ENCODE data around the gene PLEKHG4B.

The PLEKHG4B gene

DNA sequence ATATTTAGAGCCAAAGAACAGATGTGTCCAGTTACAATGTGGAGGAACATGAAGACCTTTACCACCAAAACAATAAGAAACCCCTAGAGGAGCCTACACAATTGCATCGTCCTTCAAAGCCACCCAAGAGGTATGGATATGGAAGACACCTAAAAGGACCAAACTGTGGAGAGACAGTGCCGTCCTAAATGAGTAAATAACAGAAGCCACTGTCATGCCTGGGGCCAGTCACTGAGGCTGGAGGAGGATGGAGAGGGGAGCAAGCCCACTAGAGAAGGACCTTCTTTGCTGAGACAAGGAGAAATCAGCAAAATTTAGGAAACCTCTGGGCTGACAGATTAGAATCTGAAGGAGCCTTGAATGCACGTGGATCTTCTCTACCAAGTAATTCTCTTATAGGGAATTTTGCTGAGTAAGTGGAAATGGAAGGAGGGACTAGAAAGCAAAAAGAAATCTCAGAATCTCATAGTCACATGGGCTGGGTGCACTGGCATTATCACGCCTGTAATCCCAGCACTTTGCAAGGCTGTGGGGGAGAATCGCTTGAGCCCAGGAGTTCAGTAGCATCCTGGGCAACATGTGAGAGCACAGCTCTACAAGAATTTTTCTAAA lies 27.6 kb downstream of the PLEKHG4B start:
- no peak for DNase-seq (ENCODE audit: low read depth)
- no peak overlapping the region for H3K4me3 ChIP-seq (replicated peaks; ENCODE audit: low read depth, low read length)
- TF ChIP-seq, protein P1, sequence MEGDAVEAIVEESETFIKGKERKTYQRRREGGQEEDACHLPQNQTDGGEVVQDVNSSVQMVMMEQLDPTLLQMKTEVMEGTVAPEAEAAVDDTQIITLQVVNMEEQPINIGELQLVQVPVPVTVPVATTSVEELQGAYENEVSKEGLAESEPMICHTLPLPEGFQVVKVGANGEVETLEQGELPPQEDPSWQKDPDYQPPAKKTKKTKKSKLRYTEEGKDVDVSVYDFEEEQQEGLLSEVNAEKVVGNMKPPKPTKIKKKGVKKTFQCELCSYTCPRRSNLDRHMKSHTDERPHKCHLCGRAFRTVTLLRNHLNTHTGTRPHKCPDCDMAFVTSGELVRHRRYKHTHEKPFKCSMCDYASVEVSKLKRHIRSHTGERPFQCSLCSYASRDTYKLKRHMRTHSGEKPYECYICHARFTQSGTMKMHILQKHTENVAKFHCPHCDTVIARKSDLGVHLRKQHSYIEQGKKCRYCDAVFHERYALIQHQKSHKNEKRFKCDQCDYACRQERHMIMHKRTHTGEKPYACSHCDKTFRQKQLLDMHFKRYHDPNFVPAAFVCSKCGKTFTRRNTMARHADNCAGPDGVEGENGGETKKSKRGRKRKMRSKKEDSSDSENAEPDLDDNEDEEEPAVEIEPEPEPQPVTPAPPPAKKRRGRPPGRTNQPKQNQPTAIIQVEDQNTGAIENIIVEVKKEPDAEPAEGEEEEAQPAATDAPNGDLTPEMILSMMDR (IDR thresholded peaks at IDR 0.05; ENCODE audit: low read length, missing control alignments): no peak

DNA sequence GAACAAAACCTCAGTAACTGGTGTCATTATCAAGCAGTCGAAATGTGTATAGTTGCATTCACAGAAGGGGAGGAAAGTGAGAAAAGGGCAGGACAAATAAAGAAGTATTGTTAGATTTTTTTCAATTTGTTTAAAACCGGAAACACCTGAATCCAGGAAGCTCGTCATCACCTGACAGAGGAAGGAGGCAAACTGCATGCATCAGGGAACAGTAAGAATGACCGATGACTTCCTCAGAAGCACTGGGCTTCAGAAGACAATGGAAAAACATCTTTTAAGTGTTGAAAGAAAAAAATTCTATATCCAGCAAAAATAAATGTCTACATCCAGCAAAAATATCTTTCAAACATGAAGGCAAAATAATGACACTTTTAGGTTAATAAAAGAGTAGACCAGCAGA lies 29.5 kb downstream of the PLEKHG4B start:
- no peak overlapping the region for H3K4me3 ChIP-seq (replicated peaks; ENCODE audit: low read depth, low read length)
- DNase-seq (ENCODE audit: low read depth): no peak
- TF ChIP-seq, protein P1 (IDR thresholded peaks at IDR 0.05; ENCODE audit: low read length, missing control alignments): no peak

DNA sequence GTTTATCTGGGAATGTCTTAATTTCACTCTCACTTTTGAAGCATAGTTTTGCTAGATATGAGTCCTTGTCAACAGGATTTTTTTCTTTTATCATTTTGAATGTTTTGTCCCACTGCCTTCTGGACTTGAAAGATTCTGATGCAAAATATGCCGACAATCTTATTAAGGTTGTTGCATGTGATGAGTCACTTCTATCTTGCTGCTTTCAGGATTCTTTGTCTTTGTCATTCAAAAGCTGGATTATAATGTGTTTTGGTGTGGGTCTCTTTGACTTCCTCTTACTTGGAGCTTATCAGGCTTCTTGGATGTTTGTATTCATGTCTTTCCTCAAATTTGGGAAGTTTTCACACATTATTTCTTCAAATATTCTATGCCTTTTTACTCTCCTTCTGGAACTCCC lies 33.8 kb downstream of the PLEKHG4B start:
- TF ChIP-seq, protein P1 (IDR thresholded peaks at IDR 0.05; ENCODE audit: low read length, missing control alignments): no peak

DNA sequence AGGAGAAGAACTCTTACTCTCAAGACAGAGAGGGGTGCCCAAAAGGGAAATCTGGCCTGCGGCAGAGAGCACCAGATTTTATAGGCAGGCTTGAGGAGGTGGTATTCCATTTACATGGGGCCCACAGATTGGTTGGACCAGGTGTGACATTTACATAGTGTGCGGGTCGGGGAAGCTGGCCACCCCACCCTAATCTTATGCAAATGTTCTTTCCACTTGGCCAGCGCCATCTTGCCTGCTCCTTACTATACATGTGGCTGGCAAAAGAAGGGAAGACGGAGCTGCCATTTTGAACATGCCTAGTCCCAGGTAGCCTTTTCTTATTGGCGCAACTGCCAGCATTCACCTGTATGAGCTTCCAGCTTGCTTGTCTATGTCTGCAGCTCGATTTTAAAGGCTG lies 34.8 kb downstream of the PLEKHG4B start:
- no peak for DNase-seq (ENCODE audit: low read depth)
- no peak overlapping the region for H3K4me3 ChIP-seq (replicated peaks; ENCODE audit: low read depth, low read length)
- TF ChIP-seq, protein P1 (IDR thresholded peaks at IDR 0.05; ENCODE audit: low read length, missing control alignments): no peak

More for the DNA sequence above, 33.8 kb downstream of the PLEKHG4B start:
- no peak overlapping the region for H3K4me3 ChIP-seq (replicated peaks; ENCODE audit: low read depth, low read length)
- no peak for DNase-seq (ENCODE audit: low read depth)

DNA sequence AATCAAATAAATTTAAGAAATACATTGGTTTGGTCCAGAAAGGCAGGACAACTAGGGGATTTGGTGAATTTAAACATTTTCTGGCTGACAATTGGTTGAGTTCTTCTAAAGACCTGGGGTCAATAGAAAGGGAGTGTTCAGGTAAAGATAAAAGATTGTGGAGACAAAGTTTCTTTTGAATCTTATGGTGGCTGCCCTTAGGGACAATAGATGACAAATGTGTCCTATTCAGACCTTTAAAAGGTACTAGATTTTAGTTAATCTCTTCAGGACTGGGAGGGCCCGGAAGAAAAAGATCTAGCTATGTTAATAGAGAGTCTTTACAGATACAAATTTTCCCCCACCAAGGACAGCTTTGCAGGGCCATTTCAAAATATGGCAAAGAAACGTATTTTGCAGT lies 35.9 kb downstream of the PLEKHG4B start:
- TF ChIP-seq, protein P1 (IDR thresholded peaks at IDR 0.05; ENCODE audit: low read length, missing control alignments): no peak
- no peak overlapping the region for H3K4me3 ChIP-seq (replicated peaks; ENCODE audit: low read depth, low read length)
- DNase-seq (ENCODE audit: low read depth): no peak

DNA sequence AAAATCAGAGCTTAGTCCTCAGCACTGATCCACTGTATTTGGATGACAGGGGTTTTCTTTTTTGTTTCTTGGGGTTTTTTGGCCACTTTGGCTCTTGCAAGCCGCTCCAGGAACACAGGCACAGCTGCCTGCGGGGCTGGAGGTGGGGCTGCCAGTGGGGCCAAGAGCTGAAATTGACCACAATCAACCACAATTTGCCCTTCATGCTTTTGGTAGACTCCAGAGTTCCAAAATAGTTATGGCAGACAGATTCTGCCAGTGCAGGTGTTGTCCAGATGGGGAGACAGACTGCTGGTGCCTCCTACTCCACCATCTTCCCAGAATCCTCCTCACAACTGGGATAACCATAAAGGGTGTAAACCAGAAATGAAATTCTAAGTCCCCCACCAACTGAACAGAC lies 36.5 kb downstream of the PLEKHG4B start:
- H3K4me3 ChIP-seq (replicated peaks; ENCODE audit: low read depth, low read length): no peak overlapping the region
- no peak for DNase-seq (ENCODE audit: low read depth)
- TF ChIP-seq, protein P1 (IDR thresholded peaks at IDR 0.05; ENCODE audit: low read length, missing control alignments): no peak

DNA sequence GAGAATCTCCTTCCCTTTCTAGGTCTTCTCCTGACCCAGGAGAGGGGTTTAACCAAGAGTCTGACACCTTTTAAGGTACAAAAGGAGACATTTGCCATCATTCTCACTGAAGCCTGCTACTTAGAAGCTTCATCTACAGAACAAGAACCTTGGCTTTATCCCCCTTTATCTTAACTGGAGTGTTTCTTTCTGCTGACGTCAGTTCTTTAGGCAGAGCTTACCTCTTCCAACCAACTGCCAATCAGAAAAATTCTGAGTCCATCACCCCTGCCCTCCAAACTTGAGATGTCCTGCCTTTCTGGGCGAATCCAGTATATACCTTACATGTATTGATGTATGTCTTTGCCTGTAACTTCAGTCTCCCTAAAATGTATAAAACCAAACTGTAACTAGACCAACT lies 37.2 kb downstream of the PLEKHG4B start:
- TF ChIP-seq, protein P1 (IDR thresholded peaks at IDR 0.05; ENCODE audit: low read length, missing control alignments): no peak
- DNase-seq (ENCODE audit: low read depth): no peak
- H3K4me3 ChIP-seq (replicated peaks; ENCODE audit: low read depth, low read length): no peak overlapping the region

Data from fibroblast of pulmonary artery (primary cell).